ENCODE data around the gene FIG4.

FIG4 gene

GRCh38 chr6:109808837-109809236, 117.7 kb downstream of the FIG4 start:
- Histone ChIP-seq H3K4me3 (ENCODE audit: insufficient read depth, low read length, poor library complexity, severe bottlenecking) (no peak overlapping the region), H4K20me1 (ENCODE audit: low read depth, low read length) (no peaks in the 10 kb centered on the region), H3K27ac (ENCODE audit: low read depth, low read length) (no peak overlapping the region), H3K9me2 (replicated peaks; ENCODE audit: insufficient read depth, low read length) (no peaks in the 10 kb centered on the region), H3K36me3 (ENCODE audit: low read length) (no peaks in the 10 kb centered on the region; the same call in 1 of the 2 replicates), H3K9ac (ENCODE audit: low read length) (no peak overlapping the region), H3K4me2 (ENCODE audit: low read depth, low read length, poor library complexity, severe bottlenecking) (no peak overlapping the region), H3K27me3 (ENCODE audit: low read length) (no peaks in the 10 kb centered on the region), H2AFZ (ENCODE audit: low read depth, low read length, severe bottlenecking) (no peak overlapping the region), H3F3A (ENCODE audit: insufficient read depth) (no peaks in the 10 kb centered on the region), H3K9me3 (ENCODE audit: insufficient read depth, low read length) (no peaks in the 10 kb centered on the region), H3K79me2 (ENCODE audit: insufficient read depth, low read length) (no peaks in the 10 kb centered on the region)
- TF ChIP-seq EZH2phosphoT487 (conservative IDR thresholded peaks at IDR 0.05; ENCODE audit: low read length) (no peak), CTCF (IDR thresholded peaks at IDR 0.05; ENCODE audit: insufficient read depth, low read length, poor library complexity, severe bottlenecking) (no peak)

GRCh38 chr6:109815054-109815453, 124.0 kb downstream of the FIG4 start:
- no peaks in the 10 kb centered on the region for H4K20me1 ChIP-seq (ENCODE audit: low read depth, low read length)

GRCh38 chr6:109816452-109817374, 125.6 kb downstream of the FIG4 start:
- no peak for TF ChIP-seq CTCF (IDR thresholded peaks at IDR 0.05; ENCODE audit: insufficient read depth, low read length, poor library complexity, severe bottlenecking)
- no peaks in the 10 kb centered on the region for H3K36me3 ChIP-seq (ENCODE audit: low read length)
- no peaks in the 10 kb centered on the region for H4K20me1 ChIP-seq (ENCODE audit: low read depth, low read length)
- no peaks in the 10 kb centered on the region for H3K9me2 ChIP-seq (replicated peaks; ENCODE audit: insufficient read depth, low read length)
- H3K9ac ChIP-seq (ENCODE audit: low read length): no peak overlapping the region
- H3K79me2 ChIP-seq (ENCODE audit: insufficient read depth, low read length): no peaks in the 10 kb centered on the region
- H3K27ac ChIP-seq (ENCODE audit: low read depth, low read length): no peak overlapping the region
- no peak overlapping the region for H3K4me3 ChIP-seq (ENCODE audit: insufficient read depth, low read length, poor library complexity, severe bottlenecking)
- no peak overlapping the region for H2AFZ ChIP-seq (ENCODE audit: low read depth, low read length, severe bottlenecking)
- H3F3A ChIP-seq (ENCODE audit: insufficient read depth): no peaks in the 10 kb centered on the region
- H3K9me3 ChIP-seq (ENCODE audit: insufficient read depth, low read length): no peaks in the 10 kb centered on the region
- no peak overlapping the region for H3K4me2 ChIP-seq (ENCODE audit: low read depth, low read length, poor library complexity, severe bottlenecking)
- no peaks in the 10 kb centered on the region for H3K27me3 ChIP-seq (ENCODE audit: low read length)

More at GRCh38 chr6:109815054-109815453, 124.0 kb downstream of the FIG4 start:
- Histone ChIP-seq H3K9ac (ENCODE audit: low read length) (no peak overlapping the region), H2AFZ (ENCODE audit: low read depth, low read length, severe bottlenecking) (no peak overlapping the region), H3K9me3 (ENCODE audit: insufficient read depth, low read length) (no peaks in the 10 kb centered on the region), H3K27me3 (ENCODE audit: low read length) (no peaks in the 10 kb centered on the region), H3K79me2 (ENCODE audit: insufficient read depth, low read length) (no peaks in the 10 kb centered on the region), H3F3A (ENCODE audit: insufficient read depth) (no peaks in the 10 kb centered on the region), H3K27ac (ENCODE audit: low read depth, low read length) (no peak overlapping the region), H3K36me3 (ENCODE audit: low read length) (no peaks in the 10 kb centered on the region), H3K4me3 (ENCODE audit: insufficient read depth, low read length, poor library complexity, severe bottlenecking) (no peak overlapping the region), H3K9me2 (replicated peaks; ENCODE audit: insufficient read depth, low read length) (no peaks in the 10 kb centered on the region), H3K4me2 (ENCODE audit: low read depth, low read length, poor library complexity, severe bottlenecking) (no peak overlapping the region)
- TF ChIP-seq EZH2phosphoT487 (conservative IDR thresholded peaks at IDR 0.05; ENCODE audit: low read length) (no peak), CTCF (IDR thresholded peaks at IDR 0.05; ENCODE audit: insufficient read depth, low read length, poor library complexity, severe bottlenecking) (no peak)

All from SU-DHL-6 (cell line).